ENCODE data around the gene DPF3. TPM values are rescaled to one million over a fixed set of nuclear protein-coding genes. Genes with fewer than 3 reads are reported as not detected.

Gene DPF3
- total and polyA plus RNA-seq, 9 of the 15 experiments (the other 6 are each of a cell fraction or from before 2014, with no cell fraction given) = 0.21 to 4.9 (median 1.2) TPM

- TF ChIP-seq OTX1 (CRISPR knock-in tag; IDR thresholded peaks at IDR 0.05) (no peak), UBTF (IDR thresholded peaks at IDR 0.05; ENCODE audit: borderline replicate concordance in 1 of 2, low read depth in 2 of 2, low read length in 2 of 2) (no peak), NFATC3 (IDR thresholded peaks at IDR 0.05) (no peak), SMC3 (conservative IDR thresholded peaks at IDR 0.05; ENCODE audit: insufficient read depth, low read depth, low read length) (no peak), NR2C2 (CRISPR knock-in tag; IDR thresholded peaks at IDR 0.05) (no peak), NR2C2 (tag; IDR thresholded peaks at IDR 0.05) (no peak), ZNF431 (CRISPR knock-in tag; IDR thresholded peaks at IDR 0.05) (no peak), MAFK (IDR thresholded peaks at IDR 0.05; ENCODE audit: low read length) (no peak), LEF1 (IDR thresholded peaks at IDR 0.05) (no peak), BCOR (IDR thresholded peaks at IDR 0.05) (no peak)
- ChIA-PET CTCF (ENCODE audit: low intra/inter-chr PET ratio) (no interaction called here), POLR2A (no interaction called here)
- Histone ChIP-seq H3K4me3 (no peak overlapping the region), H3K36me3 (ENCODE audit: control insufficient read depth, insufficient read depth, low read length) (no peaks in the 10 kb centered on the region), H3K9ac (ENCODE audit: insufficient read depth in 1 of 2, low read depth in 2 of 2, low read length in 2 of 2) (no peak overlapping the region), H3K9me1 (ENCODE audit: control insufficient read depth, insufficient read depth, low read length) (no peaks in the 10 kb centered on the region), H3K4me1 (replicated peaks in 1 of 2; ENCODE audit: control insufficient read depth in 2 of 2, insufficient read depth in 2 of 2, low read length in 2 of 2) (peaks cover 9 to 26% of the 10 kb centered on the region in 2 experiments), H3K27ac (ENCODE audit: extremely low read depth, low read depth, low read length) (no peak overlapping the region), H2AFZ (ENCODE audit: low read depth, low read length) (no peak overlapping the region), H3K79me2 (ENCODE audit: control insufficient read depth, insufficient read depth, low read length) (no peaks in the 10 kb centered on the region), H3K4me2 (ENCODE audit: insufficient read depth, low read length) (no peak overlapping the region), H4K20me1 (replicated peaks; ENCODE audit: control insufficient read depth, insufficient read depth, low read length) (no peaks in the 10 kb centered on the region), H3K9me3 (replicated peaks; ENCODE audit: control insufficient read depth, insufficient read depth, low read depth, low read length) (no peaks in the 10 kb centered on the region), H3K27me3 (ENCODE audit: control insufficient read depth in 2 of 2, insufficient read depth in 2 of 2, low read length in 2 of 2) (no peaks in the 10 kb centered on the region)
- intact Hi-C loops (cut with micrococcal nuclease) = loop anchor here (10.0 kb wide), 1 partner anchor 172 kb away; no protein-coding TSS in a partner anchor
- no peak for DNase-seq (ENCODE audit: extremely low read depth in 1 of 4, low spot score in 3 of 4)
- no peak for ATAC-seq
- BruUV-seq (replicated peaks) = no TSS peak
- no peak for FAIRE-seq
- in situ Hi-C loops (cut with MboI) = loop anchor here (5.0 kb wide), 1 partner anchor 394 kb away; no protein-coding TSS in a partner anchor
- WGBS (ENCODE audit: insufficient coverage, low coverage, missing lambda C conversion rate) = 61% methylated on average over 3 of the region's 3 CpGs
Observed at GRCh38 chr14:72906316-72906715, 12.4 kb upstream of the DPF3 start.

Measured in K562 (cell line).